Skeletal muscle satellite cell (primary cell): ENCODE results near the gene VPS39.

ENCODE experiments used
- H3K27me3 ChIP-seq: 2 replicates; pipeline ENCODE4 v1.7.0; 2013; ENCODE audit warnings: low read length; ENCODE audit not compliant: control insufficient read depth, insufficient read depth
- H3K36me3 ChIP-seq: 2 replicates; pipeline ENCODE4 v1.7.0; 2013; ENCODE audit warnings: mild to moderate bottlenecking, control low read depth, low read length; ENCODE audit not compliant: insufficient read depth
- H3K4me1 ChIP-seq: 2 replicates; pipeline ENCODE4 v1.7.0; 2013; ENCODE audit warnings: low read length; ENCODE audit not compliant: control insufficient read depth, insufficient read depth
- H3K4me2 ChIP-seq: 2 replicates; pipeline ENCODE4 v1.7.0; 2013; ENCODE audit warnings: mild to moderate bottlenecking, low read length
- H3K4me3 ChIP-seq: 2 replicates; pipeline ENCODE4 v1.7.0; 2013; ENCODE audit warnings: low read length
- H3K9ac ChIP-seq: 2 replicates; pipeline ENCODE4 v1.7.0; 2013; ENCODE audit warnings: mild to moderate bottlenecking, low read depth, low read length, moderate library complexity
- H3K9me3 ChIP-seq: replicated peaks from 2 replicates; pipeline ENCODE4 v1.7.0; 2013; ENCODE audit warnings: mild to moderate bottlenecking, control low read depth, low read length
- small RNA-seq: library from RNA; depleted of rRNA; stranded (forward); fragments of <200 nt; gene quantifications from one replicate; pipeline ENCODE3, GENCODE V24; 2012

The VPS39 gene

DNA sequence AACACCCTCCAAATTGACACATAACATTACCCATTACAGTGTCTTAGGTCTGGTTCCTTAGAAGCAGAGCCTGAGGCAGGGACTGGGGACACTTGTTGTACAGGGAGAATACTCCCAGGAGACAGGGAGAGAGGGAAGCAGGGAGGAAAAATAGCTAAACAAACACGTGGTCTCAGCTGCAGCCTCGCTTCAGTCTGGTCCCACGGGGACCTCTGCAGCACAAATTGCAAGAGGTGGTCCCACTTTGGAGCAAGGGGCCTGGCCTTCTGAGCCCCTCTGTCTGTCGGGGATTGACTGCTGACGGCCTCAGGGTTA lies 88.7 kb downstream of the VPS39 start:
- no peak overlapping the region for H3K4me3 ChIP-seq
- no peaks in the 10 kb centered on the region for H3K36me3 ChIP-seq
- H3K9ac ChIP-seq: no peak overlapping the region
- no peaks in the 10 kb centered on the region for H3K9me3 ChIP-seq
- H3K4me2 ChIP-seq: no peak overlapping the region
- peaks cover 77% of the 10 kb centered on the region for H3K27me3 ChIP-seq
- H3K4me1 ChIP-seq: no peaks in the 10 kb centered on the region

DNA sequence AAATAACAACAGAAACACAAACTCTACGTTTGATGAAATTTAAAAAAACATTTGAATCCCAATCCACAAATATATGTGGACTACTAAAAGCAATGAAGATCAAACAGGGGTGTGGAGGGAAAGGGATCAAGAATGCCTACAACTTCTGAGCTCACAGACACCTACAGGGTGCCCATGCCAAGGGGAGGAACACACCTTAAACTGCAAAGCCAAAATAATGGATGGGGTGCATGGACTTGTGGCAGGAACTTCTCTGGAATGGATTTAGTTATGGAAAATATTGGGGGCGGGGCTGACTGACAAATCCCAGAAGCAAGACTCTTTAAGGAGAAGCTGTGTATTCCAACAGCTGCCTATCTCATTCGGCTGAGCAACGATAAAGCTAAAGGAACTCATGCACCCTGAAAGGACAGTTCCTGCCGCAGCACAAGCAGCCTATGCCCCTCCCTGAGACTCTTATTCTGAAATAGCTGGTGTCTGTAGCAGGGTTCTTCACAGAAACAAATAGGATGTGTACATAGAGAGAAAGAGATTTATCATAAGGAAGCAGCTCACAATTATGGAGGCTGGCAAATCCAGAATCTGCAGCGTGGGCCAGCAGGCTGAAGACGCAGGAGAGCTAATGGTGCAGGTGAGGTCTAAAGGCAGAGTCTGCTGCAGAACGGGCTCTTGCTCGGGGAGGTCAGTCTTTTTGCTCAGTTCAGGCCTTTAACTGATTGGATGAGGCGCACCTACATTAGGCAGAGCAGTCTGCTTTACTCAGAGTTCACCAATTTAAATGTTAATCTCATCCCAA lies 89.3 kb downstream of the VPS39 start:
- H3K9me3 ChIP-seq: no peaks in the 10 kb centered on the region
- no peak overlapping the region for H3K9ac ChIP-seq
- H3K27me3 ChIP-seq: peaks cover 75% of the 10 kb centered on the region
- H3K4me1 ChIP-seq: no peaks in the 10 kb centered on the region
- H3K4me3 ChIP-seq: no peak overlapping the region
- H3K36me3 ChIP-seq: no peaks in the 10 kb centered on the region
- H3K4me2 ChIP-seq: no peak overlapping the region

DNA sequence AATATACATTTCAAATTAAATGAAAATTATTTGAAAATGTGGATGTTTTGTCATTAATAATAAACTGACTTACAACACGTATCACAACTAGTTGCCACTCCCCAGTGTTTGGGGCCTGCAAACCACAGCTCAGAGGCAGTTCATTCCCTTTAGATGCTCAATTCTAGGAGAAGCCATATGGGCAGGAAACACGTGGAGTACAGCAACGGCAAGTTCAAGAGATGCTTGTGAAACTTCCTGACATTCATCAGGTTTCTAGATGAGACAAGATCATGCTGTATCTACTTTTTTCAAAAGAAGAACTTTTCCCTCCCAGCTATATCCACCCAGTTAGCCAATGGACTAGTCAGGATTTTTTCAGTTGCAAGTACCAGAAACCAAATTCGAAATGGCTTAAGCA lies 96.2 kb downstream of the VPS39 start:
- Histone ChIP-seq H3K27me3 (peaks cover 69% of the 10 kb centered on the region), H3K36me3 (no peaks in the 10 kb centered on the region), H3K4me1 (peaks cover 5% of the 10 kb centered on the region), H3K9ac (no peak overlapping the region), H3K4me3 (no peak overlapping the region), H3K4me2 (no peak overlapping the region), H3K9me3 (no peaks in the 10 kb centered on the region)

- Histone ChIP-seq H3K4me2 (no peak overlapping the region), H3K36me3 (no peaks in the 10 kb centered on the region), H3K27me3 (peaks cover 70% of the 10 kb centered on the region), H3K9ac (no peak overlapping the region), H3K4me1 (peaks cover 5% of the 10 kb centered on the region), H3K9me3 (no peaks in the 10 kb centered on the region), H3K4me3 (no peak overlapping the region)
Measured at GRCh38 chr15:42110367-42110766, 97.7 kb downstream of the VPS39 start.

- Histone ChIP-seq H3K4me1 (peaks cover 5% of the 10 kb centered on the region), H3K9ac (no peak overlapping the region), H3K27me3 (peaks cover 62% of the 10 kb centered on the region), H3K4me2 (no peak overlapping the region), H3K4me3 (no peak overlapping the region), H3K36me3 (no peaks in the 10 kb centered on the region), H3K9me3 (no peaks in the 10 kb centered on the region)
Measured at GRCh38 chr15:42108806-42109205, 99.3 kb downstream of the VPS39 start.

Small RNA genes lying within 50 kb of the gene (small RNA-seq; reads per million reads assigned to genes)
- 5.4 reads per million, percentile 86 among the genes with 10 or more reads in this experiment for gene MIR627
